HEK293 (cell line): Measurements from ENCODE around the gene SUPT5H.

Experiments
- CTCF ChIP-seq: fragments of 450-650 bp; formaldehyde crosslinking; IDR thresholded peaks from 2 replicates; pipeline ENCODE4 v1.5.1; 2016; ENCODE audit warnings: missing biosample characterization, missing genetic modification characterization
- MZF1 ChIP-seq: fragments of 450-650 bp; formaldehyde crosslinking; IDR thresholded peaks from 2 replicates; pipeline ENCODE4 v1.5.1; 2017; ENCODE audit warnings: missing biosample characterization, missing genetic modification characterization, borderline replicate concordance
- ZNF19 ChIP-seq: fragments of 450-650 bp; formaldehyde crosslinking; IDR thresholded peaks from 2 replicates; pipeline ENCODE4; 2016; ENCODE audit warnings: missing biosample characterization, missing genetic modification characterization, low read depth
- ZNF280D ChIP-seq: fragments of 450-650 bp; formaldehyde crosslinking; IDR thresholded peaks from 2 replicates; pipeline ENCODE4 v1.5.1; 2016; ENCODE audit warnings: missing biosample characterization, missing genetic modification characterization

GRCh38 chr19:39401549-39402345 is 43.6 kb upstream of the SUPT5H start:
- TF ChIP-seq ZNF280D (tag by site-specific recombination) (no peak), CTCF (tag by site-specific recombination) (no peak), MZF1 (no peak), ZNF19 (tag by site-specific recombination) (no peak)
